ENCODE data around the gene IL18. TPM values are rescaled to one million over a fixed set of nuclear protein-coding genes. Genes with fewer than 3 reads are reported as not detected.
"Not testable (repeated sequence)": the region's sequence is repeated elsewhere in the genome, so short reads cannot be mapped to it uniquely, and the experiment has no call there.

Gene IL18
- polyA plus RNA-seq (2012; ENCODE audit: missing spikeins): 1.2 TPM

- FAIRE-seq (peak; percentile 76), DNase-seq (ENCODE audit: insufficient read length) (no peak)
- TF ChIP-seq POLR2A (IDR thresholded peaks at IDR 0.05; ENCODE audit: low read depth, low read length) (no peak), POLR2AphosphoS5 (IDR thresholded peaks at IDR 0.05; ENCODE audit: low read depth, low read length) (no peak), TAF1 (IDR thresholded peaks at IDR 0.05; ENCODE audit: borderline replicate concordance, low read depth, low read length) (no peak)
These were observed at the start of gene IL18 for GRCh38 chr11:112163875-112164685. TSS of gene IL18 (minus strand) at chr11:112164094. CDS start at chr11:112155053, 9,041 bp downstream.

- FAIRE-seq (no peak), DNase-seq (ENCODE audit: insufficient read length) (no peak)
- TF ChIP-seq TAF1 (IDR thresholded peaks at IDR 0.05; ENCODE audit: borderline replicate concordance, low read depth, low read length) (no peak), POLR2A (IDR thresholded peaks at IDR 0.05; ENCODE audit: low read depth, low read length) (no peak), POLR2AphosphoS5 (IDR thresholded peaks at IDR 0.05; ENCODE audit: low read depth, low read length) (no peak)
These were observed 48.8 kb upstream of the IL18 start for GRCh38 chr11:112212710-112213109.

DNA sequence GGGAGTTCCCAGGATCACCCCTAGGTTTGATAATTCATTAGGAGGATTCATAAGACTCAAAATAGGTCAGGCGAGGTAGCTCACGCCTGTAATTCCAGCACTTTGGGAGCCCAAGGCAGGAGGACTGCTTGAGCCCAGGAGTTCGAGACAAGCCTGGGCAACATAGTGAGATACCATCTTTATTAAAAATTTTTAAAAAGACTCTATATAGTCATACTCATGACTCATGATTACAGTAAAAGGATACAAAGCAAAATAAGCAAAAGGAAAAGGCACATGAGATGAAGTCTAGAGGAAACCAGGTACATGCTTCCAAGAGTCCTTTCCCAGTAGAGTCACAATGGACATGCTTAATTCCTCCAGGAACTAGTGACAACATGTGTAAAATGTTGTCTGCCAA lies 48.4 kb upstream of the IL18 start:
- DNase-seq (ENCODE audit: insufficient read length): no peak
- FAIRE-seq: no peak
- TF ChIP-seq POLR2AphosphoS5 (IDR thresholded peaks at IDR 0.05; ENCODE audit: low read depth, low read length): no peak
- TF ChIP-seq TAF1 (IDR thresholded peaks at IDR 0.05; ENCODE audit: borderline replicate concordance, low read depth, low read length): no peak
- no peak for TF ChIP-seq POLR2A (IDR thresholded peaks at IDR 0.05; ENCODE audit: low read depth, low read length)

GRCh38 chr11:112211536-112211935 lies 47.6 kb upstream of the IL18 start:
- TF ChIP-seq POLR2AphosphoS5 (IDR thresholded peaks at IDR 0.05; ENCODE audit: low read depth, low read length) (no peak), TAF1 (IDR thresholded peaks at IDR 0.05; ENCODE audit: borderline replicate concordance, low read depth, low read length) (no peak), POLR2A (IDR thresholded peaks at IDR 0.05; ENCODE audit: low read depth, low read length) (no peak)
- DNase-seq (ENCODE audit: insufficient read length): no peak
- FAIRE-seq: no peak

DNA sequence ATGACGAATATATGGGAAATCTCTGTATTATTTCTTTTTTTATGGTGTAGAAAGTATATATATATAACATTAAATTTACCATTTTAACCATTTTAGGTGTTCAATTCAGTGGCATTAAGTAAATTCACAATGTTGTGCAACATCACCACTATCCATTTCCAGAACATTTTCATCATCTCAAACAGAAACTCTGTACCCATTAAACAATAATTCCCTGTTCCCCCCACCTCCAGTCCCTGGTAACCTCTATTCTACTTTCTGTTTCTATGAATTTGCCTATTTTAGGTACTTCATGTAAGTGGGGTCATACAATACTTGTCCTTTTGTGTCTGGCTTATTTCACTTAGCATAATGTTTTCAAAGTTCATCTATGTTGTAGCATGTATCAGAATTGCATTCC lies 47.0 kb upstream of the IL18 start:
- DNase-seq (ENCODE audit: insufficient read length): no peak
- no peak for FAIRE-seq
- TF ChIP-seq POLR2A (IDR thresholded peaks at IDR 0.05; ENCODE audit: low read depth, low read length): no peak
- TF ChIP-seq POLR2AphosphoS5 (IDR thresholded peaks at IDR 0.05; ENCODE audit: low read depth, low read length): no peak
- no peak for TF ChIP-seq TAF1 (IDR thresholded peaks at IDR 0.05; ENCODE audit: borderline replicate concordance, low read depth, low read length)

- DNase-seq (ENCODE audit: insufficient read length) (no peak), FAIRE-seq (no peak)
- TF ChIP-seq POLR2AphosphoS5 (IDR thresholded peaks at IDR 0.05; ENCODE audit: low read depth, low read length): no peak
These were observed 42.2 kb upstream of the IL18 start for GRCh38 chr11:112206071-112206470.

GRCh38 chr11:112200252-112200651 lies 36.4 kb upstream of the IL18 start:
- DNase-seq (ENCODE audit: insufficient read length) (no peak), FAIRE-seq (no peak)
- TF ChIP-seq POLR2AphosphoS5 (IDR thresholded peaks at IDR 0.05; ENCODE audit: low read depth, low read length): no peak
- no peak for TF ChIP-seq POLR2A (IDR thresholded peaks at IDR 0.05; ENCODE audit: low read depth, low read length)
- no peak for TF ChIP-seq TAF1 (IDR thresholded peaks at IDR 0.05; ENCODE audit: borderline replicate concordance, low read depth, low read length)

GRCh38 chr11:112199101-112199500 lies 35.2 kb upstream of the IL18 start:
- FAIRE-seq; DNase-seq (ENCODE audit: insufficient read length): not testable (repeated sequence)

- FAIRE-seq: no peak
- no peak for TF ChIP-seq POLR2AphosphoS5 (IDR thresholded peaks at IDR 0.05; ENCODE audit: low read depth, low read length)
- TF ChIP-seq POLR2A (IDR thresholded peaks at IDR 0.05; ENCODE audit: low read depth, low read length): no peak
- no peak for TF ChIP-seq TAF1 (IDR thresholded peaks at IDR 0.05; ENCODE audit: borderline replicate concordance, low read depth, low read length)
- no peak for DNase-seq (ENCODE audit: insufficient read length)
These were observed 32.7 kb upstream of the IL18 start for GRCh38 chr11:112196519-112197087.

GRCh38 chr11:112195951-112196351 lies 32.1 kb upstream of the IL18 start:
- FAIRE-seq: no peak

DNA sequence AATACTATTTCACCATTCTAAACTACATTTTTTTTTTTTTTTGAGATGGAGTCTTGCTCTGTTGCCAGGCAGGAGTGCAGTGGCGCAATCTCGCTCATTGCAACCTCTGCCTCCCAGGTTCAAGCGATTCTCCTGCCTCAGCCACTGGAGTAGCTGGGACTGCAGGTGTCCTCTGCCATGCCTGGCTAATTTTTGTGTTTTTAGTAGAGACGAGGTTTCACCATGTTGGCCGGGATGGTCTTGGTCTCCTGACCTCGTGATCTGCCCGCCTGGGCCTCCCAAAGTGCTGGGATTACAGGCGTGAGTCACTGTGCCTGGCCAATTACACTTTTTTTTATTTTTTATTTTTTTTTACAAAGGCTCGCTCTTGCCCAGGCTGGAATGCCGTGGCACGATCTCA lies 31.2 kb upstream of the IL18 start:
- not testable (repeated sequence) for FAIRE-seq; DNase-seq (ENCODE audit: insufficient read length)

More at GRCh38 chr11:112195951-112196351, 32.1 kb upstream of the IL18 start:
- DNase-seq (ENCODE audit: insufficient read length): no peak
- no peak for TF ChIP-seq TAF1 (IDR thresholded peaks at IDR 0.05; ENCODE audit: borderline replicate concordance, low read depth, low read length)
- TF ChIP-seq POLR2A (IDR thresholded peaks at IDR 0.05; ENCODE audit: low read depth, low read length): no peak
- no peak for TF ChIP-seq POLR2AphosphoS5 (IDR thresholded peaks at IDR 0.05; ENCODE audit: low read depth, low read length)

- DNase-seq (ENCODE audit: insufficient read length) (no peak), FAIRE-seq (no peak)
- TF ChIP-seq POLR2AphosphoS5 (IDR thresholded peaks at IDR 0.05; ENCODE audit: low read depth, low read length) (no peak), POLR2A (IDR thresholded peaks at IDR 0.05; ENCODE audit: low read depth, low read length) (no peak), TAF1 (IDR thresholded peaks at IDR 0.05; ENCODE audit: borderline replicate concordance, low read depth, low read length) (no peak)
These were observed 22.4 kb upstream of the IL18 start for GRCh38 chr11:112186304-112186703.

Data from GM12892 (cell line).